HG02970 (cell line): ENCODE data around the gene BCAP31.
"Not testable (repeated sequence)": the region's sequence is repeated elsewhere in the genome, so short reads cannot be mapped to it uniquely, and the experiment has no call there.

Source experiments
- ATAC-seq: cut with Tn5 transposase; IDR thresholded peaks from one replicate; pipeline ENCODE4 v1.9.1; 2021; ENCODE audit warnings: mild to moderate bottlenecking, moderate library complexity, moderate number of reproducible peaks; ENCODE audit not compliant: unreplicated experiment, low FRiP score

Gene BCAP31

DNA sequence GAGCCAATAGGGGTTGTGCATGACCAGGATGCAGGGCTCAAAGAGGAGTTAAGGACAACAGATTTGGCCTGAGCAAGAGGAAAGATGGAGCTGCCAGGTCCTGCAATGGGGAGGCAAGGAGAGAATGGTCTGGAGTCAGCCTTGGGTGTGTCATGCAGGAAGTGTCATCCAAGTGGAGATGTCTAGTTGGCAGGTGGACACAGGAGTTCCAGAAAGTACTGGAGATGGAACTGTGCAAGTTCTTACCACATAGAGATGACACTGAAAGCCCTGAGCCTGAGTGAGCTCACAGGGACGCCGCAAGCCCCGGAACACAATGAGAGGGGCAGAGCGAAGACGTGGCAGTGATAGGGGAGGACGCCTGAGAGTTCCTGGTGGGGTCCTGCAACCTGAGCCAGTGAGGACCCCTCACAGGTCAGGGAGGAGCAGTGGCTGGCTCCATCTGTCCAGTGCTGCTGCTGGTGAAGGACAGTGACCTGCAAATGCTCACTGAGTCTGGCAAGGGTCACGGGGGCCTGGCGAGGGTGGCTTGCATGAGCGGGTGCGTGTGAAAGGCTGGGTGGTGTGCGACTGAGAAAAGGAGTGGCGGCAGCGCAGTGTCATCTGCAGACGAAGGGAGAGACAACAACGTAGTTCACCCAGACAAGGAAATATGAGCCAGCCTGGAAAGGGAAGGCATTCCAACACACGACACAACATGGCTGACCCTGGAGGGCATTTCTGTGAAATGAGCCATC, 27.0 kb downstream of the BCAP31 start:
- not testable (repeated sequence) for ATAC-seq

DNA sequence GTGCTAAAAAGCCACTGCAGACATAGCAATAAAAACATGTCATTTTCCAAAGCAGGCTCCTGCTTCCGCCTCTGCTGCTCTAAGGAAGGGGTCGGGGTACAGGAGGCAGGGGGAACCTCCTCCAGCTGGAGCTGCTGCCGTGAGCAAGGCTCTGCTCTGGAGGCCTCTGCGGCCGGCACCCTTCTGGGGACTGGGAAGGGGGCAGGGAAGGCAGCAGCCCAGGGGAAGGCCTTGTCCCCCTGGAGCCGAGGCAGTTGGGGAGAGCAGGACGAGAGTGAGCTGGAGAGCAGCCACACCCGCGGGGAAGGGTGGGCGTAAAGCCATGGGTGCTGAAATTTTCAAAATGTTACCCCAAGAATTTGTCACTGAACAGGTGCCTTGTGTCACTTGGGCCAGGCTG, 27.6 kb downstream of the BCAP31 start:
- not testable (repeated sequence) for ATAC-seq

DNA sequence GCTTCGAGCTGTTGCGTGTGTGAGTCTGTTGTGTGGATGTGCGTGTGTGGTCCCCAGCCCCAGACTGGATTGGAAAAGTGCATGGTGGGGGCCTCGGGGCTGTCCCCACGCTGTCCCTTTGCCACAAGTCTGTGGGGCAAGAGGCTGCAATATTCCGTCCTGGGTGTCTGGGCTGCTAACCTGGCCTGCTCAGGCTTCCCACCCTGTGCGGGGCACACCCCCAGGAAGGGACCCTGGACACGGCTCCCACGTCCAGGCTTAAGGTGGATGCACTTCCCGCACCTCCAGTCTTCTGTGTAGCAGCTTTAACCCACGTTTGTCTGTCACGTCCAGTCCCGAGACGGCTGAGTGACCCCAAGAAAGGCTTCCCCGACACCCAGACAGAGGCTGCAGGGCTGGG, 28.1 kb downstream of the BCAP31 start:
- no peak for ATAC-seq

DNA sequence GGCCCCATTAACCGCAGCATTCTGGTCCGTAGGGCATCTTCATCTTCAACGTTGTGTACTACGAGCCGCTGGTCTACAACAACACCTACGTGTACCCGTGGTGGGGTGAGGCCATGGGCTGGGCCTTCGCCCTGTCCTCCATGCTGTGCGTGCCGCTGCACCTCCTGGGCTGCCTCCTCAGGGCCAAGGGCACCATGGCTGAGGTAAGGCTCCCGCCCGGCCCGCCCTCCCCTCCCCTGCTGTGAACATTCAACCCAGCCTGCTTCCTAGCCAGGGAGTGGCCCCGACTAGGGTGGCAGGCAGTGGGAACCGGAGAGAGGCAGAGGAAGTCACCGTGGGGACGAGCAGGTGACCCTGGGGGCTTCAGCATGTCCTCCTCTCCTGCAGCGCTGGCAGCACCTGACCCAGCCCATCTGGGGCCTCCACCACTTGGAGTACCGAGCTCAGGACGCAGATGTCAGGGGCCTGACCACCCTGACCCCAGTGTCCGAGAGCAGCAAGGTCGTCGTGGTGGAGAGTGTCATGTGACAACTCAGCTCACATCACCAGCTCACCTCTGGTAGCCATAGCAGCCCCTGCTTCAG, 29.4 kb downstream of the BCAP31 start:
- ATAC-seq: no peak

DNA sequence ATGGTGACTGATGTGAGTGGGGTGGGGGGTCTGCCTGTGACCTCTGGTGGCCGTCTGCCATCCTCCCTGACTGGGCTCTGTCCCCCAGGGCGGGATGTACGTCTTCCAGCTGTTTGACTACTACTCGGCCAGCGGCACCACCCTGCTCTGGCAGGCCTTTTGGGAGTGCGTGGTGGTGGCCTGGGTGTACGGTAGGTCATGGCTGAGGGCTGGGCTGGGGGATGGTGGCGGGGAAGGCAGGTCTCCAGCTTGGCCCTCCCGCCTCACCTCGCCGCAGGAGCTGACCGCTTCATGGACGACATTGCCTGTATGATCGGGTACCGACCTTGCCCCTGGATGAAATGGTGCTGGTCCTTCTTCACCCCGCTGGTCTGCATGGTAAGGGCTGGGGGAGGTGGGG, 29.9 kb downstream of the BCAP31 start:
- not testable (repeated sequence) for ATAC-seq

DNA sequence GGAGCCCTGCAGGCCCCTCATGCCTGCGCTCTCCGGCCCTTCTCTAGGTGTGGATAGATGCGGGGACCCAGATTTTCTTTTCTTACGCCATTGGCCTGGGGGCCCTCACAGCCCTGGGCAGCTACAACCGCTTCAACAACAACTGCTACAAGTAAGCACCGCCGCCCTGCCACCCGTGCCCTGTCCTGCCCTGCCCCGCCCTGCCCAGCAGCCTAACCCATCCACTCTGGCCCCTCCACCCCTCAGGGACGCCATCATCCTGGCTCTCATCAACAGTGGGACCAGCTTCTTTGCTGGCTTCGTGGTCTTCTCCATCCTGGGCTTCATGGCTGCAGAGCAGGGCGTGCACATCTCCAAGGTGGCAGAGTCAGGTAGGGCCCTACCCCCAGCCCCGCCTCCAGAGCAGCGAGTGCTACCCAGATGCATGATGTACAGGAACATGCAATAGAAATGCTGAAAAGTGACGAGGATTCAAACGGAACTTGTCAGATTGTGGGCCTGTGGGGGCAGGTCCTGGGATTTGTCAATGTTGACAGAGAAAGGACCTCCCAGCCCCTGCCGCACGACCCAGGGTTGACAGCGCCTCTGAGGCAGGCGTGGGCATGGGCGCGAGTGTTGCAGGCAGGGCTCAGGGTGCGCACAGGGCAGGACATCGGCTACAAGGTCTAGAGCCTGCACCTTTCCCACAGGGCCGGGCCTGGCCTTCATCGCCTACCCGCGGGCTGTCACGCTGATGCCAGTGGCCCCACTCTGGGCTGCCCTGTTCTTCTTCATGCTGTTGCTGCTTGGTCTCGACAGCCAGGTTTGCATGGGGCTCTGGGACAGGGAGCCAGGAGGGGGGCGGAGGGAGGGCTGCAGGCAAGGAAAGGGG, 30.7 kb downstream of the BCAP31 start:
- no peak for ATAC-seq

DNA sequence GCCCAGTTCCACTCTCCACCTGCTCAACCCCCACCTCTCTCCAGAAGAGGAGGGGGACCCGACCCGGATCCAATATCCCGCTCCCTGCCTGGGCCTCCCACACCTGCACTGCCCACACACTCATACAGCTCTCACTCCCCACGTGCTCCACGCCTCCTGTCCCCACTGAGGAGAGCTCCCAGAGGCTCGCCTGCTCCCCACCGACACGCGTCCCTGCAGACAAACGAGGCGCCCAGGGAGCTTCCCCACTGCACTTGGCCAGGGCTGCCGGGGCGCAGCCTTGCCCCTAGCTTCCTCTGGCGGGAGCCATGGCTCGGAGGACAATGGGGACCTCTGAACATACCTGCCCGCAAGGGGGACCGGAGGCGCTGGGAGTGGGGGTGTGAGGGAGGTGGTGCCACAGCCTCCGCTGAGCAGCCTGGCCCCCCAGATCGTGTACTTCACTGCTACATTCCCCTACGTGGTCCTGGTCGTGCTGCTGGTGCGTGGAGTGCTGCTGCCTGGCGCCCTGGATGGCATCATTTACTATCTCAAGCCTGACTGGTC, 31.5 kb downstream of the BCAP31 start:
- ATAC-seq: no peak

DNA sequence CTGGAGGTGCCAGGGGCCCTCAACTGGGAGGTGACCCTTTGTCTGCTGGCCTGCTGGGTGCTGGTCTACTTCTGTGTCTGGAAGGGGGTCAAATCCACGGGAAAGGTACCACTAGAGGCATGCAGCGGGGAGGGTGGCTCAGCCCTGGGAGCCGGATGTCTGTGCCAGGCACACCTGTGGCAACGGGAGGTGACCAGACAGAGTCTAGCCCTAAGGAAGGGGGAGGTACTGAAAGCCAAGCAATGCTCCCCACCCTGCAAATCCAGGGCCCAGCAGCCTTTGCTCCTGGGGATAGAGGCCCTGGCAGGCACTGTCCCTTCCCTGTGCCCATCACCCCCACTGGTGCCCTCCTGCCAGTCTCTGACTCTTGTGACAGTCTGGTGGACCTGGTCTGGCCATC, 32.2 kb downstream of the BCAP31 start:
- ATAC-seq: no peak

DNA sequence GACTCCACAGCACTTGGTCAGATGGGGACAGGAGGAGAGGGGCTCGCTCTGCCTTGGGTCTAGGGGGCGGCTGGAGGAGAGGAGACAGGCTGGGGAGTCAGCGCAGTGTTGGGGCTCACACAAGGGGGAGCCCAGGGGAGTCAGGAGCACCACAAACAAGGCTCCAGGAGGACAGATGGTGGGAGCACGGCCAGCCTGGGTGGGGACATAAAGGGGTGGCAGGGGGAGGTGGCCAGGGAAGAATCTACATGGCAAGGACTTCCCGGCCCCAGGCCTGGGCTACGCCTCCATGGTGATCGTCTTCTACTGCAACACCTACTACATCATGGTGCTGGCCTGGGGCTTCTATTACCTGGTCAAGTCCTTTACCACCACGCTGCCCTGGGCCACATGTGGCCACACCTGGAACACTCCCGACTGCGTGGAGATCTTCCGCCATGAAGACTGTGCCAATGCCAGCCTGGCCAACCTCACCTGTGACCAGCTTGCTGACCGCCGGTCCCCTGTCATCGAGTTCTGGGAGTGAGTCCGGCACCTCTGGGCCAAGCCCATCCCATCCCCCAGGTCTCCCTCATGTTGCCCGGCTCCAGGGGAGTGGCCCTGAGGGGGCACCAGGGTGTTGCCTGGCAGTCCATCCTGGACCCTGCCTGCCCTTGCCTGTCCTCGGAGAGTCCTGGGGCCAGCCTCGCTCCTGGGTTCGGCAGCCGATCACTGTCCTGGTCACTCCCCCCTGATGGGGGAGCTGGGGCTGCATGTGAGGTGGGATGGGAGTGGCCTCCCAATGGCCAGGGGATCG, 33.0 kb downstream of the BCAP31 start:
- ATAC-seq: not testable (repeated sequence)

DNA sequence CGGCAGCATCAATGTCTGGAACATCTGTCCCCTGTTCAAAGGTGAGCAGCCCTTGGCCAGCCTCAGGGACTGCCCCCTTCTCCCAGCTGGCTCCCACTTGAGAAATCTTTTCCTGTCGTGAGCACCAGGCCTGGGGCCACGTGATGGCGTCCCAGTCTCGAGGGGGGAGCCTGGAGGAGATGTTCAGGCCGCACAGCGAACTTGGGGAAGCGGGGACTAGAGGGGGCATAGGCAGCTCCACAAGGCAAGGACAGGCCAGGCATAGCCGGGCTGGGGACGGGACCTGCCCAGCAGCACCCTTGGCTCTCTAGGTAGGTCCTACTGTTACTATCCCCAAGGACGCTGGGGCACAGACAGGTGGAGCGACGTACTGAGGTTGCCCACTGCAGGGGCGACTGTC, 33.7 kb downstream of the BCAP31 start:
- no peak for ATAC-seq

DNA sequence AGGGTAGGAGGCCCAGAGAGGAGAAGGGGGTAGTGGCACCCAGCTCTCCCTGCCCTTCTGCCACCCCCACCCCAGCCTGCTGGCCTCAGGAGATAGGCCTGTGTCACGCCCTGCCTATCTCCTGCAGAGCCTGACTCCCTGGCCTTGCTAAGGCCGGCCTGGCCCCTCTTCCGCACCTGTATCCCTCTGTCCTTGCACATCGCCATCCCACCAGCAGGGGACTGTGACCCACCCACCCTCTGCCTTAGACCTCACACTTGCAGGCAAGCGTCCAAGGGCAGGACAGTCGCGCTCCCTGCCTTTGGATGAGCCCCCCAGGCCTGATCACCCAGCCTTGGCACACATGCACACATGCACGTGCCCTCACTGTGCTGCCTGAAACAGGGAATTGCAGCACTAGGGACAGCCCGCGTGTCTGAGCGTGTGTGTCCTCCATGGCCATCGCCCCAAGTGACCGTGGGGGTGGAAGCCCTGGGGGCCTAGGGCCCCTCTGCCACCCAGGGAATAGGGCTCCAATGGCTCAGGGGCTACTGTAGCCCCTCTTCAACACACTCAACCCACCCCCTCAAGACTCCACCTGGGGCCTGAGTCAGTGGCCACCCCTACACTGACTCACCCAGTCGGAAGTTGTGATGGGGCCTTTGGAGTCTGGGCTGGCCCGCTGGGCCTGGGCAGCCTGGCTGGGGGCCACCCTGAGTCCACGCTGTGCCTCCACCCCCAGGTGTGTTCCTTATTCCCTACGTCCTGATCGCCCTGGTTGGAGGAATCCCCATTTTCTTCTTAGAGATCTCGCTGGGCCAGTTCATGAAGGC, 34.3 kb downstream of the BCAP31 start:
- no peak for ATAC-seq

DNA sequence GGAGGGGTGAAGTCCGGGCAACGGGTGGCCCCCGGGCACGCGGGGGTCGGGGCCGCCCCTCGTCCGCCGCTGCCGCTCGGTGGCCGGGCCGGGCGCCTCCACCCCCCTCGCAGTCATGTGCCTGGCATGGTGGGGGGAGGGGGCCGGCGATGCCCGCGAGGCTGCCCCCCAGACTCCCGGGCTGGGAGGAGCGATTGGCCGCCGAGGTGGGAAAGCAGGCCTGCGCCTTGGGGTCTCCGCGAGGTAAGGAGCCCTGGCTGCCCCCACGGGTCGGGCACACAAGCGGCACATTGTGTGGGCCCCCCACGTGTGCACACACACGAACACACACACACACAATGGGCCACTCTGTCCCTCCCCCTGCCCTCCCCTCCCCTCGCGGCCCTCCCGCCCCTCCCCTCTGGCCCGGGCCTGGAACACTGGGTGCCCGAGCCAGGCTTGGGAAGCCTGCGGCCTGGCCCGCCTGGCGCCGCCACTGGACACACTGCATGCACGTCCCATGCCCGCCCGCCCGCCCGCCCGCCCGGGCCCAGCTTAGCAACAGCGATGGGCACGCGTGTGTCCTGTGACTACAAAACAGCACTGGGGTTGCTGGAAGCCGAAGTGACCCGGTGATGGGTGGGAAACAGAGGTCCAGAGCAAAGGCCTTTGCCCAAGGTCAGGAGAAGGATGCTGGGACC, 35.1 kb downstream of the BCAP31 start:
- no peak for ATAC-seq

DNA sequence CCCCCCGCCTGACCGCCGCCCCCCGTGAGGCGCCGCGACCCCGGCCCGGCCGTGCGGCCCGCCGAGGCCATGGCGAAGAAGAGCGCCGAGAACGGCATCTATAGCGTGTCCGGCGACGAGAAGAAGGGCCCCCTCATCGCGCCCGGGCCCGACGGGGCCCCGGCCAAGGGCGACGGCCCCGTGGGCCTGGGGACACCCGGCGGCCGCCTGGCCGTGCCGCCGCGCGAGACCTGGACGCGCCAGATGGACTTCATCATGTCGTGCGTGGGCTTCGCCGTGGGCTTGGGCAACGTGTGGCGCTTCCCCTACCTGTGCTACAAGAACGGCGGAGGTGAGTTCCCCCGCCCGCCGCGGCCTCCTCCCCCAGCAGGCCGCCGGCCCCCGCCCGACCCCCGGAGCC, 35.7 kb downstream of the BCAP31 start:
- ATAC-seq: no peak

DNA sequence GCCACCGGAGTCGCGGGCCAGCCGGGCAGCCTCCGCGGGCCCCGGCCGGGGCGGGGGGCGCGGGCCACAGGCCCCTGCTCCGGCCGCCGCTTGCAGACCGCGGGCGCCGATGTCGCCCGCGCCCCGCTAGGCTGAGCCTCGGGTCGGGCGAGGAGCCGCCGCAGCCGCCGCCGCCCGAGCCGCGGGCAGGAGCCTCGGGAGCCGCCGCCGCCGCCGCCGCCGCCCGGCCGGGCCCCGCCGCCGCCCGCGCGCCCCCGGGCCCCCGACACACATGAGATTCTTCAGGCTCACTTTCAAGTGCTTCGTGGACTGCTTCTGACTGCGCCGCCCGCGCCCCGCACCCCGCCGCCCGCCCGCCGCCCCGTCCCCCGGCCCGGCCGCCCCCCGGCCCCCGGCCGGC, 36.1 kb downstream of the BCAP31 start:
- no peak for ATAC-seq

DNA sequence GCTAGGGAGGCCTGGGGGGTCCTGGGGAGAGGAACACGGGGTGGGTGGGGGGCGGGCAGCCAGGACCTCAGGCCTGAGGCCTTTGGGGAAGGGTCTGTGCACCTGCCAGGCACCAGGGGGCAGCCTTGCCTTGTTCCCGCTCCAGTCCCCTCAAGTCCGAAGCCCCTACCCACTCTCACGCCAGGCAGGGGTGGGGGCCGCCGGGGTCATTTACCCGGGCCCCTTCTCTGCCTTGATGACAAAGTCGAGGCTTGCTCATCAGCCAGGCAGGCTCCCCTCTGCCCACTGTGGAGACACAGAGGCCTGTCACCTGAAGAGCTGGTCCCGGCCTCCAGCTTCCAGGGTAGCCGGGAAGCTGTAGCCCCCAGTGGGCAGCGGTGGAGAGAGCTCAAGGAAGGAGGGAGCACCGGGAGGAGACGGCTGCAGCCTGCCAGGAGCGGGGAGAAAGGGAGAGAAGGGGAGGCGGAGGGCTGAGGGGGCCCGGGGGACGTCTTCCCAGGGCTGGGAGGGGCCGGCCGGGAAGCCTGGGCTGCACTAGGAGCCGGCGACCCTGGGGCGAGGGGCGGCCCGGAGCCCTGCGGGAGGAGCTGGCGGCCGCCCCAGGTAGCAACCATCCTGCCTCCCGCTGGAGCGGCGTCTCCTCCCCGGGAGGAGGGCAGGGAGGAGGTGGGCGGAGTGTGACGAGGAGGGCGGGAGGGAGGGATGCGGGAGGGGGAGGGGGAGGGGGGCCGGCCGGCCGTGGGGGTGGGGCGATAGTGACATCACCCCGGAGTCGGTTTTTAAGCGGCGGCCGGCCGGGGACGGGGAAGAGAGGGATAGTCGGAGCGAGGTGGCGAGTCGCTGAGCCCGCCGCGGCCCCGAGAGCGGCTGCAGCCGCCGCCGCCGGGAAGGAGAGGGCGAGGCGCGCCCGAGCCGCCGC, 36.8 kb downstream of the BCAP31 start, which contains the start of gene SLC6A8:
TSS of gene SLC6A8 (plus strand) at position 806 of the 919 bp plus-strand sequence. CDS start 649 bp downstream, outside the sequence.
- ATAC-seq: no peak

DNA sequence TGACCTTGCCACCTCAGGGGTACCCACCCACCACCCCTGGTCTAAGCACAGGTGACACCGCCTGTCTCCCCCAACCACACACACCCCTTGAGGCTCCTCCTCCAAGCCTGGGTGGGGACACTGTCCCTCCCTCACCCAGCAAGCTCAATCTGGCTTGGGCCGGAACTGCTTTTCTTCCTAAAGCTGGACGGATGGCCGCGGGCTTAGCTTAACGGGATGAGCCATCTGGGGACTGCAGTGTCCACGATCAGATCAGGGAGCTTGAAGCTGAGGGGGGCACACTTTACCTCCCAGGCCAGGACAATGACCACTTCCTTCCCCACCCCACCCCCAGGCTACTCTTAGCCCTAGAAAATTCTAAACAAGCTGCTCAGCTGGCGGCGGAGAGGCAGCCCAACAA, 37.5 kb downstream of the BCAP31 start:
- ATAC-seq: no peak

DNA sequence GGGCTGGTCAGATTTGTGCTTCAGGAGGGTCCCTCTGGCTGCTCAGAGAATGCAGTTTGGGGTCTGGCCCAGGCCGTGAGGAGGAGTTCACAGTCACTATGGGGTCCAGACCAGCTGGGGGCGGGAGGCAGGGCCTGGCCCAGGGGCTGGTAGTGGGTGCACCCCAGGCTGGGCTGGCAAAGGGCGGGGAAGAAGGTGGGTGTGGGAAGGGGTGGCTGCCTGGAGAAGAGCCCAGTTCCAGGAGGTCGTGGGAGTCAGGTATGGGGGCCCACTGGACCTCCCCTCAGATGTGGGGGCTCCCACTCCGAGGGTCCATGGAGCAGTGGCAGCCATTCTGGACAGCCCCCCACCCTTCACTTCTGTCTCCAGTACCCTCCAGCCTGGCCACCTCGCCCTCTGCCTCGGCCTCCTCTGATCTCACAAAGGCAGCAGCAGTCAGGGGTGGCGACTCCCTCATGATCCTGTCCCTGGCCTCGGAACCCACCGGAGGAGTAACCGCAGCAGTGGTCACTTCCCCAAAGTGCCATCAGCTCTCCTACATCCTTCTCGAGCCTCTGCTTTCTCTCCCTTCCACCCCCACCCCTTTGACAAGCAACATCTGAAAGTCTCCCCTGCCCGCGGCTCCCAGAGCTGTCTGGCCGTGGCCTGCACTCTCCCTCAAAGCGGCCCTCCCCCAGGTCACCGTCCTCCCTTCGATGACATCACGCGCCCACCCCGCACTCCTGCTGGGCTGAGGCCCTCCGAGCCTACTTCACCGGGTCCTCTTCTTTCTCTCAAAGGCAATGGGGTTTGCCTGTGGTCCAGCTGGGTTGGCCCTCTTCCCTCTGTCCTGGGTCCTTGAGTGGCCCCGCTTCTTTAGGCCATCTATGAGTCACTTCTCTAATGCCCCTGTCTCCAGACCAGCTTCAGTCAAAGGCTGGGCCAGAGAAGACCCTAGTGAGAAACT, 38.2 kb downstream of the BCAP31 start:
- no peak for ATAC-seq
